Measurements from ENCODE around the gene H2AZ2.

The H2AZ2 gene

GRCh38 chr7:44819292-44819691 lies 28.6 kb downstream of the H2AZ2 start:
- no peak overlapping the region for H2AFZ ChIP-seq (ENCODE audit: low read depth)
- H4K20me1 ChIP-seq (ENCODE audit: insufficient read depth): no peaks in the 10 kb centered on the region
- TF ChIP-seq, protein P1, sequence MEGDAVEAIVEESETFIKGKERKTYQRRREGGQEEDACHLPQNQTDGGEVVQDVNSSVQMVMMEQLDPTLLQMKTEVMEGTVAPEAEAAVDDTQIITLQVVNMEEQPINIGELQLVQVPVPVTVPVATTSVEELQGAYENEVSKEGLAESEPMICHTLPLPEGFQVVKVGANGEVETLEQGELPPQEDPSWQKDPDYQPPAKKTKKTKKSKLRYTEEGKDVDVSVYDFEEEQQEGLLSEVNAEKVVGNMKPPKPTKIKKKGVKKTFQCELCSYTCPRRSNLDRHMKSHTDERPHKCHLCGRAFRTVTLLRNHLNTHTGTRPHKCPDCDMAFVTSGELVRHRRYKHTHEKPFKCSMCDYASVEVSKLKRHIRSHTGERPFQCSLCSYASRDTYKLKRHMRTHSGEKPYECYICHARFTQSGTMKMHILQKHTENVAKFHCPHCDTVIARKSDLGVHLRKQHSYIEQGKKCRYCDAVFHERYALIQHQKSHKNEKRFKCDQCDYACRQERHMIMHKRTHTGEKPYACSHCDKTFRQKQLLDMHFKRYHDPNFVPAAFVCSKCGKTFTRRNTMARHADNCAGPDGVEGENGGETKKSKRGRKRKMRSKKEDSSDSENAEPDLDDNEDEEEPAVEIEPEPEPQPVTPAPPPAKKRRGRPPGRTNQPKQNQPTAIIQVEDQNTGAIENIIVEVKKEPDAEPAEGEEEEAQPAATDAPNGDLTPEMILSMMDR (conservative IDR thresholded peaks at IDR 0.05; ENCODE audit: low read depth, low read length): no peak
- no peaks in the 10 kb centered on the region for H3K27me3 ChIP-seq (ENCODE audit: insufficient read depth, low read depth)
- no peak overlapping the region for H3K4me2 ChIP-seq
- no peak overlapping the region for H3K4me3 ChIP-seq (IDR thresholded peaks at IDR 0.05; ENCODE audit: insufficient read depth, low read depth, low read length)
- H3K27ac ChIP-seq: no peak overlapping the region
- H3K4me1 ChIP-seq (ENCODE audit: low read depth, poor library complexity, severe bottlenecking): no peaks in the 10 kb centered on the region
- no peak overlapping the region for H3K9ac ChIP-seq
- no peaks in the 10 kb centered on the region for H3K79me2 ChIP-seq (ENCODE audit: insufficient read depth, low read depth)
- no peaks in the 10 kb centered on the region for H3K36me3 ChIP-seq (ENCODE audit: insufficient read depth)

- TF ChIP-seq, protein P1 (conservative IDR thresholded peaks at IDR 0.05; ENCODE audit: low read depth, low read length): no peak
- Histone ChIP-seq H3K36me3 (ENCODE audit: insufficient read depth) (no peaks in the 10 kb centered on the region), H2AFZ (ENCODE audit: low read depth) (no peak overlapping the region), H3K79me2 (ENCODE audit: insufficient read depth, low read depth) (no peaks in the 10 kb centered on the region), H3K9ac (no peak overlapping the region), H4K20me1 (ENCODE audit: insufficient read depth) (no peaks in the 10 kb centered on the region), H3K27me3 (ENCODE audit: insufficient read depth, low read depth) (no peaks in the 10 kb centered on the region), H3K27ac (no peak overlapping the region), H3K4me1 (ENCODE audit: low read depth, poor library complexity, severe bottlenecking) (peaks cover 17% of the 10 kb centered on the region), H3K4me3 (IDR thresholded peaks at IDR 0.05; ENCODE audit: insufficient read depth, low read depth, low read length) (no peak overlapping the region), H3K4me2 (no peak overlapping the region)
Measured at GRCh38 chr7:44814919-44815318, 33.0 kb downstream of the H2AZ2 start.

DNA sequence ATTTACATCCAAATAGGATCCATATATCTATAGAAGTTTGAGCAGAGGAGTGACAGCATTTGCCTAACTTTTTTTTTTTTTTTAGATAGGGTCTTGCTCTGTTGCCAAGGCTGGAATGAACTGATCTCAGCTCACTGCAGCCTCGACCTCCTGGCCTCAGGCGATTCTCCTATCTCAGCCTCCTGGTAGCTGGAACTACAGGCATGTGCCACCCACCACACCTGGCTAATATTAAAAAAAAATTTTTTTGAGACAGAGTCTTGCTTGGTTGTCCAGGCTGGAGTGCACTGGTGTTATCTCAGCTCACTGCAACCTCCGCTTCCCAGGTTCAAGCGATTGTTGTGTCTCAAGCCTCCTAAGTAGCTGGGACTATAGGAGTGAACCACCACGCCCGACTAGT lies 36.3 kb downstream of the H2AZ2 start:
- Histone ChIP-seq H2AFZ (ENCODE audit: low read depth) (no peak overlapping the region), H3K27ac (no peak overlapping the region), H3K27me3 (ENCODE audit: insufficient read depth, low read depth) (no peaks in the 10 kb centered on the region), H4K20me1 (ENCODE audit: insufficient read depth) (no peaks in the 10 kb centered on the region), H3K4me3 (IDR thresholded peaks at IDR 0.05; ENCODE audit: insufficient read depth, low read depth, low read length) (no peak overlapping the region), H3K36me3 (ENCODE audit: insufficient read depth) (no peaks in the 10 kb centered on the region), H3K4me1 (ENCODE audit: low read depth, poor library complexity, severe bottlenecking) (peaks cover 47% of the 10 kb centered on the region), H3K9ac (no peak overlapping the region), H3K4me2 (peak overlapping the region; percentile 49), H3K79me2 (ENCODE audit: insufficient read depth, low read depth) (no peaks in the 10 kb centered on the region)
- TF ChIP-seq, protein P1 (conservative IDR thresholded peaks at IDR 0.05; ENCODE audit: low read depth, low read length): no peak

DNA sequence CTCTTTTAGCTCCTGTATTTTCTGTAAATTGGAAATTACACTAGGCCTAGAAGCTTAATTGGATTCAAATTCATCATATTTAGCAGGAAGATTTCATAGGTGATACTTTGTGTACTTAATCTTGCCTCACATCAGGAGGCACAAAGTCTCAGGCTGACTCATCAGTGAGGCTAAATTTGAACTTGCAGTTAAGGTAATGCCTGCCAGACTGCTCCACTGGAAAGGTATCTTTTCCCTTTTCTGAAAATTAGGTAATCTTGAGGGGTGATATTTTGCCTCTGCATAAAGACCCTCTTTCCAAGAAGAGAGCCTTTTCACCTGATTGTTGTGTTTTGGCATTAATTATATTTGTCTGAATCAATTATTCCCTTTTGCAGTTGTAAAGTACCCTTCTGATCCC lies 36.8 kb downstream of the H2AZ2 start:
- Histone ChIP-seq H4K20me1 (ENCODE audit: insufficient read depth) (no peaks in the 10 kb centered on the region), H3K9ac (no peak overlapping the region), H3K4me1 (ENCODE audit: low read depth, poor library complexity, severe bottlenecking) (peaks cover 47% of the 10 kb centered on the region), H3K4me3 (IDR thresholded peaks at IDR 0.05; ENCODE audit: insufficient read depth, low read depth, low read length) (no peak overlapping the region), H2AFZ (ENCODE audit: low read depth) (no peak overlapping the region), H3K79me2 (ENCODE audit: insufficient read depth, low read depth) (no peaks in the 10 kb centered on the region), H3K36me3 (ENCODE audit: insufficient read depth) (no peaks in the 10 kb centered on the region), H3K27ac (peak overlapping the region; percentile 19; the same call in 1 of the 2 replicates), H3K27me3 (ENCODE audit: insufficient read depth, low read depth) (no peaks in the 10 kb centered on the region), H3K4me2 (peak overlapping the region; percentile 49)
- TF ChIP-seq, protein P1 (conservative IDR thresholded peaks at IDR 0.05; ENCODE audit: low read depth, low read length): no peak

All from KMS-11 (cell line).